Measurements from ENCODE around the gene NSG1. TPM values are rescaled to one million over a fixed set of nuclear protein-coding genes. Genes with fewer than 3 reads are reported as not detected.

Gene NSG1
- total and polyA plus RNA-seq, 2 of the 13 experiments (the other 11 are each of a cell fraction or from before 2014, with no cell fraction given), result not detected

DNA sequence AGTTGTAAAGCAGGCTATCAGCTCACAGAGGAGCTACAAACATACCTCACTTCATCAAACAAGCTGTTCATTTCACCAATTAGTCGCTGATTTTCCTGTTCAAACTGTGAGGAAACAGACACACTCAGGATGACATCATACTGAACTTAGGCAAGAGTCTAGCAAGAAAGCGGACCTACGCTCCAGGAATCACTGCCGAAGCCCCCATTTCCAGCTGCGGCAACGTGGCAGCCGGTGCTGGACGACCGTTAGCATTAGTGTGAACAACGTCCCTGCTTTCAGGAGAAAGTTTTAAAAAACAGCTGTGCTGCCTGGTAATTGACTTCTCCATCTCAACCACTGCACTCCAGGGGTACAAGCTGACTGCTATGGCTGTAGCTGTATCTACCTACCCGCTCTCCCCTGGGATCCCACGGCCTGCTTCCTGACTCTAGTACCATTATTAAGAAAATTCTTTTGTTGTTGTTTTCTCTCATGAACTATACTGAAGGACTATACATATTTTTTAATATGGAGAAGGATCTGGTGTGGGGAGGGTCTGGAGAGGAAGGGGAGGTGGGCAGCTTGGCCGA, 38.3 kb downstream of the NSG1 start:
- no peak overlapping the region for H3K4me3 ChIP-seq (replicated peaks in 1 of 3; ENCODE audit: insufficient read depth in 1 of 3, low read depth in 2 of 3, low read length in 3 of 3)
- WGBS (ENCODE audit: low lambda C conversion rate), result 90% methylated on average over 13 of the region's 13 CpGs
- no peaks in the 10 kb centered on the region for H4K20me1 ChIP-seq (ENCODE audit: insufficient read depth, low read length)
- intact Hi-C loops (cut with micrococcal nuclease; ENCODE audit: unreplicated experiment) (no loop called here), in situ Hi-C loops (cut with HindIII; ENCODE audit: extremely low pct_ligation_motif_present, low pct_unique_long_range_greater_than_20kb) (no loop called here)
- no peak overlapping the region for H3K27ac ChIP-seq (ENCODE audit: extremely low read length, insufficient read depth, low read length)
- no peak for DNase-seq (ENCODE audit: low spot score)
- no peak for ATAC-seq
- no peak overlapping the region for H3K9ac ChIP-seq (ENCODE audit: insufficient read depth, low read depth, low read length)
- ChIA-PET POLR2A (no interaction called here), CTCF (ENCODE audit: low intra/inter-chr PET ratio, low total read pairs) (no interaction called here)
- no peaks in the 10 kb centered on the region for H3K9me3 ChIP-seq (ENCODE audit: low read length)
- no peak overlapping the region for H3K4me2 ChIP-seq (ENCODE audit: low read depth, low read length)
- H2AFZ ChIP-seq (ENCODE audit: low read length), result no peak overlapping the region
- peaks cover 19 to 52% of the 10 kb centered on the region in 2 experiments; a peak in 4 of 5 replicates for H3K36me3 ChIP-seq (replicated peaks in 1 of 2; ENCODE audit: control insufficient read depth in 1 of 2, insufficient read depth in 2 of 2, low read length in 2 of 2)
- H3K4me1 ChIP-seq (ENCODE audit: insufficient read depth, low read length), result no peaks in the 10 kb centered on the region
- TF ChIP-seq MLLT10 (CRISPR knock-in tag; IDR thresholded peaks at IDR 0.05) (no peak), ATF7 (IDR thresholded peaks at IDR 0.05) (peak; percentile 71), ATF7 (CRISPR knock-in tag; IDR thresholded peaks at IDR 0.05) (no peak)
- FAIRE-seq, result no peak
- H3K27me3 ChIP-seq (ENCODE audit: control insufficient read depth in 1 of 2, insufficient read depth in 2 of 2, low read length in 2 of 2), result no peaks in the 10 kb centered on the region
- H3K79me2 ChIP-seq (ENCODE audit: insufficient read depth, low read length), result no peaks in the 10 kb centered on the region
- no TSS peak for BruUV-seq (replicated peaks)

DNA sequence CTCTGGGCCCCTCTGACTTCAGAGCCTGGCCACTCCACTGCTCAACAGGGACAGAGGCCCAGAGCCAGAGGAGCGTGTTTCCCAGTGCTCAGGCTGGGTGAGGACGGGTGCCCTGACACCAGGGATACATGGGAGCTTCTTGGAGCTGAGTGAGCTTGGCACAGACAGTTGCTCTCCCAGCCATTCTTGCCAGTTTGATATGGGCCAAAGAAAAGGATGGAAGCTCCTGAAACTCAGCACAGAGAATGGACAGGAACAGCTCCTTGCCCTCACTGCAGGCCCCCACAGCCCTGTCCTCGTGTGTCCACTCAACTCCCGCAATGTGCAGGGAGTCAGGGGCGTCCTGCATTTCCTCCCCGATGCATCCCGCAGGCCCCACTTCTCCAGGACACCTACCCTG, 38.8 kb downstream of the NSG1 start:
- Histone ChIP-seq H3K9me3 (ENCODE audit: low read length) (no peaks in the 10 kb centered on the region), H2AFZ (ENCODE audit: low read length) (no peak overlapping the region), H4K20me1 (ENCODE audit: insufficient read depth, low read length) (no peaks in the 10 kb centered on the region), H3K27me3 (ENCODE audit: control insufficient read depth in 1 of 2, insufficient read depth in 2 of 2, low read length in 2 of 2) (no peaks in the 10 kb centered on the region), H3K9ac (ENCODE audit: insufficient read depth, low read depth, low read length) (no peak overlapping the region), H3K4me3 (replicated peaks in 1 of 3; ENCODE audit: insufficient read depth in 1 of 3, low read depth in 2 of 3, low read length in 3 of 3) (no peak overlapping the region), H3K79me2 (ENCODE audit: insufficient read depth, low read length) (no peaks in the 10 kb centered on the region), H3K27ac (ENCODE audit: extremely low read length, insufficient read depth, low read length) (no peak overlapping the region), H3K4me1 (ENCODE audit: insufficient read depth, low read length) (no peaks in the 10 kb centered on the region), H3K36me3 (replicated peaks in 1 of 2; ENCODE audit: control insufficient read depth in 1 of 2, insufficient read depth in 2 of 2, low read length in 2 of 2) (peaks cover 16 to 47% of the 10 kb centered on the region in 2 experiments; a peak in 4 of 5 replicates), H3K4me2 (ENCODE audit: low read depth, low read length) (no peak overlapping the region)
- DNase-seq (ENCODE audit: low spot score) (no peak), FAIRE-seq (no peak), ATAC-seq (no peak; the same call in 2 of the 3 replicates)
- intact Hi-C loops (cut with micrococcal nuclease; ENCODE audit: unreplicated experiment) (no loop called here), in situ Hi-C loops (cut with HindIII; ENCODE audit: extremely low pct_ligation_motif_present, low pct_unique_long_range_greater_than_20kb) (no loop called here)
- BruUV-seq (replicated peaks), result no TSS peak
- ChIA-PET POLR2A (no interaction called here), CTCF (ENCODE audit: low intra/inter-chr PET ratio, low total read pairs) (no interaction called here)
- WGBS (ENCODE audit: low lambda C conversion rate), result 93% methylated on average over 5 of the region's 7 CpGs
- TF ChIP-seq ZNF83 (CRISPR knock-in tag; IDR thresholded peaks at IDR 0.05; ENCODE audit: borderline replicate concordance) (no peak), FOXM1 (CRISPR knock-in tag; IDR thresholded peaks at IDR 0.05) (no peak), RNF2 (conservative IDR thresholded peaks at IDR 0.05; ENCODE audit: low read depth) (no peak), ZBTB42 (CRISPR knock-in tag; IDR thresholded peaks at IDR 0.05) (no peak), ZNF446 (CRISPR knock-in tag; IDR thresholded peaks at IDR 0.05) (no peak), AGO1 (IDR thresholded peaks at IDR 0.05; ENCODE audit: low read depth, low read length, poor library complexity, severe bottlenecking) (no peak)
- TF ChIP-seq, protein P1, sequence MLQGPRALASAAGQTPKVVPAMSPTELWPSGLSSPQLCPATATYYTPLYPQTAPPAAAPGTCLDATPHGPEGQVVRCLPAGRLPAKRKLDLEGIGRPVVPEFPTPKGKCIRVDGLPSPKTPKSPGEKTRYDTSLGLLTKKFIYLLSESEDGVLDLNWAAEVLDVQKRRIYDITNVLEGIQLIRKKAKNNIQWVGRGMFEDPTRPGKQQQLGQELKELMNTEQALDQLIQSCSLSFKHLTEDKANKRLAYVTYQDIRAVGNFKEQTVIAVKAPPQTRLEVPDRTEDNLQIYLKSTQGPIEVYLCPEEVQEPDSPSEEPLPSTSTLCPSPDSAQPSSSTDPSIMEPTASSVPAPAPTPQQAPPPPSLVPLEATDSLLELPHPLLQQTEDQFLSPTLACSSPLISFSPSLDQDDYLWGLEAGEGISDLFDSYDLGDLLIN (CRISPR knock-in tag; IDR thresholded peaks at IDR 0.05; ENCODE audit: borderline replicate concordance), result no peak
- TF ChIP-seq, protein P2, sequence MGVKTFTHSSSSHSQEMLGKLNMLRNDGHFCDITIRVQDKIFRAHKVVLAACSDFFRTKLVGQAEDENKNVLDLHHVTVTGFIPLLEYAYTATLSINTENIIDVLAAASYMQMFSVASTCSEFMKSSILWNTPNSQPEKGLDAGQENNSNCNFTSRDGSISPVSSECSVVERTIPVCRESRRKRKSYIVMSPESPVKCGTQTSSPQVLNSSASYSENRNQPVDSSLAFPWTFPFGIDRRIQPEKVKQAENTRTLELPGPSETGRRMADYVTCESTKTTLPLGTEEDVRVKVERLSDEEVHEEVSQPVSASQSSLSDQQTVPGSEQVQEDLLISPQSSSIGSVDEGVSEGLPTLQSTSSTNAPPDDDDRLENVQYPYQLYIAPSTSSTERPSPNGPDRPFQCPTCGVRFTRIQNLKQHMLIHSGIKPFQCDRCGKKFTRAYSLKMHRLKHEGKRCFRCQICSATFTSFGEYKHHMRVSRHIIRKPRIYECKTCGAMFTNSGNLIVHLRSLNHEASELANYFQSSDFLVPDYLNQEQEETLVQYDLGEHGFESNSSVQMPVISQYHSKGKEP (CRISPR knock-in tag; IDR thresholded peaks at IDR 0.05), result no peak

Data from HepG2 (cell line).